WTC11 (cell line): ENCODE measurements around the gene PHB1. TPM values are rescaled to one million over a fixed set of nuclear protein-coding genes. Genes with fewer than 3 reads are reported as not detected.

Experiments
- ATAC-seq: fragments of 200-7000 bp; cut with Tn5 transposase; 2 replicates; pipeline ENCODE4 v1.10.0; 2021; ENCODE audit warnings: mild to moderate bottlenecking, moderate library complexity
- CTCF ChIA-PET: fragments of 300-600 bp; sonication (Branson Sonifier 250); formaldehyde crosslinking; loops from one replicate; lab custom pipeline; 2021; ENCODE audit warnings: antibody characterized with exemption; lab: Charles Lee
- POLR2A ChIA-PET: fragments of 350-600 bp; sonication (Branson Sonifier 250); formaldehyde crosslinking; loops from one replicate; lab custom pipeline; 2021; ENCODE audit warnings: antibody characterized with exemption; lab: Charles Lee
- DNase-seq: peaks from one replicate; pipeline ENCODE4 v3.0.0; 2021; ENCODE audit warnings: low spot score
- H3K27ac Mint-ChIP-seq: 2 replicates; pipeline ENCODE4 v1.8.0; 2021; ENCODE audit warnings: mixed read lengths
- H3K27me3 Mint-ChIP-seq: 2 replicates; pipeline ENCODE4 v1.8.0; 2021; ENCODE audit warnings: low read depth, mild to moderate bottlenecking, moderate library complexity, mixed read lengths
- H3K36me3 Mint-ChIP-seq: 2 replicates; pipeline ENCODE4 v1.8.0; 2021; ENCODE audit warnings: mixed read lengths
- H3K4me1 Mint-ChIP-seq: 2 replicates; pipeline ENCODE4 v1.8.0; 2022; ENCODE audit warnings: mixed read lengths
- H3K4me3 Mint-ChIP-seq: 2 replicates; pipeline ENCODE4 v1.8.0; 2021; ENCODE audit warnings: mild to moderate bottlenecking, moderate library complexity, mixed read lengths
- H3K9me3 Mint-ChIP-seq: 2 replicates; pipeline ENCODE4 v1.8.0; 2021; ENCODE audit warnings: mixed read lengths
- ATF1 ChIP-seq: sonication (generic); formaldehyde crosslinking; IDR thresholded peaks from 2 replicates; pipeline ENCODE4 v1.8.1; 2023; ENCODE audit warnings: mild to moderate bottlenecking, moderate library complexity, missing genetic modification reagents
- E2F1 ChIP-seq: sonication (generic); formaldehyde crosslinking; IDR thresholded peaks from 2 replicates; pipeline ENCODE4 v1.8.0; 2022; ENCODE audit warnings: mild to moderate bottlenecking, missing genetic modification reagents
- E2F4 ChIP-seq: sonication (generic); formaldehyde crosslinking; IDR thresholded peaks from 2 replicates; pipeline ENCODE4 v1.8.1; 2022; ENCODE audit warnings: low read depth, mild to moderate bottlenecking, moderate library complexity, missing genetic modification reagents, borderline replicate concordance
- FOXJ3 ChIP-seq: sonication (generic); formaldehyde crosslinking; IDR thresholded peaks from 2 replicates; pipeline ENCODE4 v1.9.0; 2021; ENCODE audit warnings: missing genetic modification reagents, mild to moderate bottlenecking, borderline replicate concordance
- GRHL2 ChIP-seq: fragments of 250-450 bp; sonication (Bioruptor Pico); IDR thresholded peaks from 2 replicates; pipeline ENCODE4 v1.8.0; 2022; ENCODE audit warnings: mild to moderate bottlenecking, moderate library complexity; ENCODE audit not compliant: insufficient replicate concordance, severe bottlenecking
- GTF2I ChIP-seq: fragments of 250-450 bp; sonication (Bioruptor Pico); conservative IDR thresholded peaks from 2 replicates; pipeline ENCODE4 v1.4.0; 2021; ENCODE audit warnings: mild to moderate bottlenecking
- IRF1 ChIP-seq: sonication (generic); formaldehyde crosslinking; IDR thresholded peaks from 2 replicates; pipeline ENCODE4 v1.8.0; 2023; ENCODE audit warnings: missing genetic modification reagents
- MXD4 ChIP-seq: fragments of 250-450 bp; sonication (Bioruptor Pico); IDR thresholded peaks from 2 replicates; pipeline ENCODE4 v1.8.0; 2021; ENCODE audit warnings: mild to moderate bottlenecking, moderate library complexity, borderline replicate concordance
- OVOL2 ChIP-seq: fragments of 250-450 bp; sonication (Bioruptor Pico); IDR thresholded peaks from 2 replicates; pipeline ENCODE4 v1.9.0; 2021; ENCODE audit warnings: mild to moderate bottlenecking, borderline replicate concordance
- SMAD4 ChIP-seq: sonication (generic); formaldehyde crosslinking; IDR thresholded peaks from 2 replicates; pipeline ENCODE4 v1.8.0; 2022; ENCODE audit warnings: mild to moderate bottlenecking, missing genetic modification reagents
- SP1 ChIP-seq: sonication (generic); formaldehyde crosslinking; conservative IDR thresholded peaks from 2 replicates; pipeline ENCODE4 v1.8.1; 2022; ENCODE audit warnings: missing genetic modification reagents
- TP53 ChIP-seq: sonication (generic); formaldehyde crosslinking; IDR thresholded peaks from 2 replicates; pipeline ENCODE4 v1.8.1; 2023; ENCODE audit warnings: mild to moderate bottlenecking, missing genetic modification reagents
- ZNF219 ChIP-seq: sonication (generic); formaldehyde crosslinking; IDR thresholded peaks from 2 replicates; pipeline ENCODE4 v1.8.0; 2023; ENCODE audit warnings: missing genetic modification reagents, mild to moderate bottlenecking, borderline replicate concordance
- ZNF396 ChIP-seq: fragments of 250-450 bp; sonication (Bioruptor Pico); IDR thresholded peaks from 2 replicates; pipeline ENCODE4 v1.8.0; 2021; ENCODE audit warnings: mild to moderate bottlenecking, moderate library complexity, borderline replicate concordance
- total RNA-seq: library from RNA; stranded (reverse); gene quantifications from 3 replicates; pipeline ENCODE4 v1.2.3, GENCODE V29; 2021
- TF ChIP-seq, protein P1 (sequence below): fragments of 250-450 bp; sonication (Bioruptor Pico); IDR thresholded peaks from 2 replicates; pipeline ENCODE4 v2.1.2; 2022; ENCODE audit warnings: mild to moderate bottlenecking, moderate library complexity
- TF ChIP-seq, protein P2 (sequence below): sonication (generic); formaldehyde crosslinking; IDR thresholded peaks from 2 replicates; pipeline ENCODE4 v1.8.0; 2022; ENCODE audit warnings: mild to moderate bottlenecking, missing genetic modification reagents
- TF ChIP-seq, protein P3 (sequence below): sonication (generic); formaldehyde crosslinking; IDR thresholded peaks from 2 replicates; pipeline ENCODE4 v1.8.0; 2023; ENCODE audit warnings: mild to moderate bottlenecking, missing genetic modification reagents
- TF ChIP-seq, protein P4 (sequence below): sonication (generic); formaldehyde crosslinking; IDR thresholded peaks from 2 replicates; pipeline ENCODE4 v1.8.0; 2022; ENCODE audit warnings: missing genetic modification reagents

The PHB1 gene
- total RNA-seq, 1 experiment from 2014 or later: 375 TPM

- Mint-ChIP-seq H3K36me3 (no peaks in the 10 kb centered on the region; the same call in 1 of the 2 replicates), H3K4me1 (peaks cover 41% of the 10 kb centered on the region)
- POLR2A ChIA-PET: interaction anchor here (0.5 kb wide), 1 partner anchor 357 kb away, joined by 4 read pairs; no protein-coding TSS in a partner anchor
Observed at GRCh38 chr17:49360796-49361128, 53.9 kb downstream of the PHB1 start.

GRCh38 chr17:49359990-49360795 lies 54.5 kb downstream of the PHB1 start:
- Mint-ChIP-seq H3K36me3 (no peaks in the 10 kb centered on the region; the same call in 1 of the 2 replicates), H3K27me3 (no peaks in the 10 kb centered on the region), H3K4me3 (peak overlapping the region; percentile 91), H3K27ac (peak overlapping the region; percentile 93), H3K4me1 (peaks cover 38% of the 10 kb centered on the region), H3K9me3 (no peaks in the 10 kb centered on the region)
- ChIA-PET POLR2A (interaction anchor here (0.5 kb wide), 2 partner anchors 12 to 357 kb away, joined by 4 to 5 read pairs; no protein-coding TSS in a partner anchor), CTCF (interaction anchor here (2.2 kb wide), 1 partner anchor 8 kb away, joined by 10 read pairs; no protein-coding TSS in a partner anchor)
- DNase-seq (no peak), ATAC-seq (no peak)
- TF ChIP-seq SMAD4 (CRISPR knock-in tag): no peak
- no peak for TF ChIP-seq E2F1 (CRISPR knock-in tag)
- TF ChIP-seq IRF1 (CRISPR knock-in tag): no peak
- no peak for TF ChIP-seq SP1 (CRISPR knock-in tag)
- TF ChIP-seq, protein P1, sequence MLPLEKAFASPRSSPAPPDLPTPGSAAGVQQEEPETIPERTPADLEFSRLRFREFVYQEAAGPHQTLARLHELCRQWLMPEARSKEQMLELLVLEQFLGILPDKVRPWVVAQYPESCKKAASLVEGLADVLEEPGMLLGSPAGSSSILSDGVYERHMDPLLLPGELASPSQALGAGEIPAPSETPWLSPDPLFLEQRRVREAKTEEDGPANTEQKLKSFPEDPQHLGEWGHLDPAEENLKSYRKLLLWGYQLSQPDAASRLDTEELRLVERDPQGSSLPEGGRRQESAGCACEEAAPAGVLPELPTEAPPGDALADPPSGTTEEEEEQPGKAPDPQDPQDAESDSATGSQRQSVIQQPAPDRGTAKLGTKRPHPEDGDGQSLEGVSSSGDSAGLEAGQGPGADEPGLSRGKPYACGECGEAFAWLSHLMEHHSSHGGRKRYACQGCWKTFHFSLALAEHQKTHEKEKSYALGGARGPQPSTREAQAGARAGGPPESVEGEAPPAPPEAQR: no peak
- TF ChIP-seq, protein P2, sequence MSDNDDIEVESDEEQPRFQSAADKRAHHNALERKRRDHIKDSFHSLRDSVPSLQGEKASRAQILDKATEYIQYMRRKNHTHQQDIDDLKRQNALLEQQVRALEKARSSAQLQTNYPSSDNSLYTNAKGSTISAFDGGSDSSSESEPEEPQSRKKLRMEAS: no peak
- TF ChIP-seq FOXJ3 (CRISPR knock-in tag): no peak
- TF ChIP-seq MXD4 (CRISPR knock-in tag): no peak
- no peak for TF ChIP-seq GRHL2 (CRISPR knock-in tag)
- TF ChIP-seq ZNF396 (CRISPR knock-in tag): no peak
- TF ChIP-seq, protein P3, sequence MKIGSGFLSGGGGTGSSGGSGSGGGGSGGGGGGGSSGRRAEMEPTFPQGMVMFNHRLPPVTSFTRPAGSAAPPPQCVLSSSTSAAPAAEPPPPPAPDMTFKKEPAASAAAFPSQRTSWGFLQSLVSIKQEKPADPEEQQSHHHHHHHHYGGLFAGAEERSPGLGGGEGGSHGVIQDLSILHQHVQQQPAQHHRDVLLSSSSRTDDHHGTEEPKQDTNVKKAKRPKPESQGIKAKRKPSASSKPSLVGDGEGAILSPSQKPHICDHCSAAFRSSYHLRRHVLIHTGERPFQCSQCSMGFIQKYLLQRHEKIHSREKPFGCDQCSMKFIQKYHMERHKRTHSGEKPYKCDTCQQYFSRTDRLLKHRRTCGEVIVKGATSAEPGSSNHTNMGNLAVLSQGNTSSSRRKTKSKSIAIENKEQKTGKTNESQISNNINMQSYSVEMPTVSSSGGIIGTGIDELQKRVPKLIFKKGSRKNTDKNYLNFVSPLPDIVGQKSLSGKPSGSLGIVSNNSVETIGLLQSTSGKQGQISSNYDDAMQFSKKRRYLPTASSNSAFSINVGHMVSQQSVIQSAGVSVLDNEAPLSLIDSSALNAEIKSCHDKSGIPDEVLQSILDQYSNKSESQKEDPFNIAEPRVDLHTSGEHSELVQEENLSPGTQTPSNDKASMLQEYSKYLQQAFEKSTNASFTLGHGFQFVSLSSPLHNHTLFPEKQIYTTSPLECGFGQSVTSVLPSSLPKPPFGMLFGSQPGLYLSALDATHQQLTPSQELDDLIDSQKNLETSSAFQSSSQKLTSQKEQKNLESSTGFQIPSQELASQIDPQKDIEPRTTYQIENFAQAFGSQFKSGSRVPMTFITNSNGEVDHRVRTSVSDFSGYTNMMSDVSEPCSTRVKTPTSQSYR (CRISPR knock-in tag): no peak
- TF ChIP-seq ATF1 (CRISPR knock-in tag): no peak
- no peak for TF ChIP-seq E2F4 (CRISPR knock-in tag)
- no peak for TF ChIP-seq TP53
- no peak for TF ChIP-seq OVOL2 (CRISPR knock-in tag)
- no peak for TF ChIP-seq ZNF219 (CRISPR knock-in tag)

More at GRCh38 chr17:49360796-49361128, 53.9 kb downstream of the PHB1 start:
- peak overlapping the region; percentile 91 for H3K4me3 Mint-ChIP-seq
- no peak for ATAC-seq
- CTCF ChIA-PET: interaction anchor here (0.6 kb wide), 1 partner anchor 26 kb away, joined by 3 read pairs; no protein-coding TSS in a partner anchor
- no peaks in the 10 kb centered on the region for H3K9me3 Mint-ChIP-seq
- TF ChIP-seq, protein P4, sequence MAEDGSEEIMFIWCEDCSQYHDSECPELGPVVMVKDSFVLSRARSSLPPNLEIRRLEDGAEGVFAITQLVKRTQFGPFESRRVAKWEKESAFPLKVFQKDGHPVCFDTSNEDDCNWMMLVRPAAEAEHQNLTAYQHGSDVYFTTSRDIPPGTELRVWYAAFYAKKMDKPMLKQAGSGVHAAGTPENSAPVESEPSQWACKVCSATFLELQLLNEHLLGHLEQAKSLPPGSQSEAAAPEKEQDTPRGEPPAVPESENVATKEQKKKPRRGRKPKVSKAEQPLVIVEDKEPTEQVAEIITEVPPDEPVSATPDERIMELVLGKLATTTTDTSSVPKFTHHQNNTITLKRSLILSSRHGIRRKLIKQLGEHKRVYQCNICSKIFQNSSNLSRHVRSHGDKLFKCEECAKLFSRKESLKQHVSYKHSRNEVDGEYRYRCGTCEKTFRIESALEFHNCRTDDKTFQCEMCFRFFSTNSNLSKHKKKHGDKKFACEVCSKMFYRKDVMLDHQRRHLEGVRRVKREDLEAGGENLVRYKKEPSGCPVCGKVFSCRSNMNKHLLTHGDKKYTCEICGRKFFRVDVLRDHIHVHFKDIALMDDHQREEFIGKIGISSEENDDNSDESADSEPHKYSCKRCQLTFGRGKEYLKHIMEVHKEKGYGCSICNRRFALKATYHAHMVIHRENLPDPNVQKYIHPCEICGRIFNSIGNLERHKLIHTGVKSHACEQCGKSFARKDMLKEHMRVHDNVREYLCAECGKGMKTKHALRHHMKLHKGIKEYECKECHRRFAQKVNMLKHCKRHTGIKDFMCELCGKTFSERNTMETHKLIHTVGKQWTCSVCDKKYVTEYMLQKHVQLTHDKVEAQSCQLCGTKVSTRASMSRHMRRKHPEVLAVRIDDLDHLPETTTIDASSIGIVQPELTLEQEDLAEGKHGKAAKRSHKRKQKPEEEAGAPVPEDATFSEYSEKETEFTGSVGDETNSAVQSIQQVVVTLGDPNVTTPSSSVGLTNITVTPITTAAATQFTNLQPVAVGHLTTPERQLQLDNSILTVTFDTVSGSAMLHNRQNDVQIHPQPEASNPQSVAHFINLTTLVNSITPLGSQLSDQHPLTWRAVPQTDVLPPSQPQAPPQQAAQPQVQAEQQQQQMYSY (CRISPR knock-in tag): peak; percentile 77
- no peak for TF ChIP-seq GTF2I (CRISPR knock-in tag)
- DNase-seq: no peak
- H3K27me3 Mint-ChIP-seq: no peaks in the 10 kb centered on the region
- peak overlapping the region; percentile 93 for H3K27ac Mint-ChIP-seq
